Epidermal melanocyte (primary cell): ENCODE data around the gene ANKRD13D.
"Not testable (repeated sequence)": the region's sequence is repeated elsewhere in the genome, so short reads cannot be mapped to it uniquely, and the experiment has no call there.

ENCODE experiments used
- DNase-seq: peaks from one replicate; pipeline ENCODE4 v3.0.0; 2011; ENCODE audit warnings: low spot score; ENCODE audit not compliant: insufficient read length

Gene ANKRD13D

GRCh38 chr11:67317205-67317887, 28.2 kb downstream of the ANKRD13D start:
- DNase-seq: peak; percentile 99

GRCh38 chr11:67317888-67318555, 28.9 kb downstream of the ANKRD13D start:
- no peak for DNase-seq

- not testable (repeated sequence) for DNase-seq
Measured at GRCh38 chr11:67318876-67319275, 29.8 kb downstream of the ANKRD13D start.

GRCh38 chr11:67320011-67320410, 30.9 kb downstream of the ANKRD13D start:
- no peak for DNase-seq

- no peak for DNase-seq
Measured at GRCh38 chr11:67320691-67321090, 31.6 kb downstream of the ANKRD13D start.

GRCh38 chr11:67321313-67321871, 32.3 kb downstream of the ANKRD13D start:
- DNase-seq: no peak

GRCh38 chr11:67322049-67322448, 32.9 kb downstream of the ANKRD13D start:
- DNase-seq: no peak

GRCh38 chr11:67323526-67323925, 34.4 kb downstream of the ANKRD13D start:
- no peak for DNase-seq

GRCh38 chr11:67332081-67332691, 43.1 kb downstream of the ANKRD13D start:
- no peak for DNase-seq

GRCh38 chr11:67337257-67337656, 48.2 kb downstream of the ANKRD13D start:
- no peak for DNase-seq

- no peak for DNase-seq
Measured at GRCh38 chr11:67344264-67344663, 55.2 kb downstream of the ANKRD13D start.

GRCh38 chr11:67345247-67345919, 56.3 kb downstream of the ANKRD13D start:
- DNase-seq: no peak

- DNase-seq: no peak
Measured at GRCh38 chr11:67345920-67346819, 57.1 kb downstream of the ANKRD13D start.

- no peak for DNase-seq
Measured at GRCh38 chr11:67347964-67348749, 59.1 kb downstream of the ANKRD13D start.

GRCh38 chr11:67349036-67349435, 59.9 kb downstream of the ANKRD13D start:
- no peak for DNase-seq

GRCh38 chr11:67349457-67349856, 60.4 kb downstream of the ANKRD13D start:
- DNase-seq: no peak

- DNase-seq: no peak
Measured at GRCh38 chr11:67349928-67350465, 60.9 kb downstream of the ANKRD13D start.

GRCh38 chr11:67351275-67352005, 62.3 kb downstream of the ANKRD13D start:
- no peak for DNase-seq
